Panc1 (cell line): ENCODE data around the gene SYCN.

Experiments
- POLR2AphosphoS5 ChIP-seq: IDR thresholded peaks from 2 replicates; pipeline ENCODE4 v1.6.1; 2012; ENCODE audit warnings: mild to moderate bottlenecking, low read depth, low read length, moderate library complexity
- REST ChIP-seq, 2 experiments: IDR thresholded peaks; 2 replicates each; pipeline ENCODE4 v1.6.1; 2011 to 2012; ENCODE audit warnings: low read depth in 2 of 2, control low read depth in 1 of 2, low read length in 1 of 2, mild to moderate bottlenecking in 1 of 2, moderate library complexity in 1 of 2; ENCODE audit not compliant: insufficient read depth in 1 of 2
- SIN3A ChIP-seq: IDR thresholded peaks from 2 replicates; pipeline ENCODE4 v1.6.1; 2012; ENCODE audit warnings: low read depth, mild to moderate bottlenecking, low read length, moderate library complexity, borderline replicate concordance; ENCODE audit not compliant: insufficient read depth
- TCF7L2 ChIP-seq: IDR thresholded peaks from 2 replicates; pipeline ENCODE4 v1.6.1; 2011; ENCODE audit warnings: mild to moderate bottlenecking, low read depth, low read length, inconsistent platforms
- TF ChIP-seq, protein P1 (sequence below): fragments of 450-650 bp; IDR thresholded peaks from 2 replicates; pipeline ENCODE4 v1.5.1; 2017; ENCODE audit warnings: mild to moderate bottlenecking

GRCh38 chr19:39238944-39239343, 34.9 kb upstream of the SYCN start:
- TF ChIP-seq, protein P1, sequence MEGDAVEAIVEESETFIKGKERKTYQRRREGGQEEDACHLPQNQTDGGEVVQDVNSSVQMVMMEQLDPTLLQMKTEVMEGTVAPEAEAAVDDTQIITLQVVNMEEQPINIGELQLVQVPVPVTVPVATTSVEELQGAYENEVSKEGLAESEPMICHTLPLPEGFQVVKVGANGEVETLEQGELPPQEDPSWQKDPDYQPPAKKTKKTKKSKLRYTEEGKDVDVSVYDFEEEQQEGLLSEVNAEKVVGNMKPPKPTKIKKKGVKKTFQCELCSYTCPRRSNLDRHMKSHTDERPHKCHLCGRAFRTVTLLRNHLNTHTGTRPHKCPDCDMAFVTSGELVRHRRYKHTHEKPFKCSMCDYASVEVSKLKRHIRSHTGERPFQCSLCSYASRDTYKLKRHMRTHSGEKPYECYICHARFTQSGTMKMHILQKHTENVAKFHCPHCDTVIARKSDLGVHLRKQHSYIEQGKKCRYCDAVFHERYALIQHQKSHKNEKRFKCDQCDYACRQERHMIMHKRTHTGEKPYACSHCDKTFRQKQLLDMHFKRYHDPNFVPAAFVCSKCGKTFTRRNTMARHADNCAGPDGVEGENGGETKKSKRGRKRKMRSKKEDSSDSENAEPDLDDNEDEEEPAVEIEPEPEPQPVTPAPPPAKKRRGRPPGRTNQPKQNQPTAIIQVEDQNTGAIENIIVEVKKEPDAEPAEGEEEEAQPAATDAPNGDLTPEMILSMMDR, result no peak
- TF ChIP-seq REST (IDR thresholded peaks at IDR 0.05; ENCODE audit: insufficient read depth in 1 of 2, low read depth in 2 of 2, low read length in 1 of 2) (no peak), POLR2AphosphoS5 (no peak), TCF7L2 (no peak), SIN3A (no peak)
